ENCODE measurements around the gene PTPRD.

DNA sequence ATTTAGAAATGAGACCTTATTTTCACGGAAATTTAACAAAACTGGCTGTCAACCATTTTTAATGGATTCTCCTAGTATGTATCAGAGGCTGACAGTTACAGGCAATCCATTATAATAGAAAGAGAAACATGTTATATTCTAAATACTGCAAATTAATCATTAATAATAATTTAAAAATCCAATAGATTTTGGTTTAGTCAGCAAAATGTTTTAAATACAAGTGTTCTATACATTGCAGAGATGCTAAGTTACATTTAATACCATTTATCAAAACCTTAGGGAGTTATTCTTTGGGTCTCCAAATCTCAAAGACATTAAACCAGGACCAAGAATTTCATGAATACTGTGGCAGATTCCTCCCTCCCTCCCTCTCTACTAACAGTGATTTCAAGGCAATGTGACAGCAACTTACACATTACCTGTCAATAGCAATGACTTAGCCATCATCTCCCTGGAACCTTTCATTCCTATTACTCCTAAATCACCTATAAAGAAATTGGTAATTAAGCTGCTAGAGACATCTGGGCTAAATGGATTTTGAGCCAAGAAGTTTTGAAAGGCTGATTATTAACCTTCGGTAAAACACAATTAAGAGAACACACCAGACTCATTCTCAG, 2044.7 kb downstream of the PTPRD start:
- TF ChIP-seq, protein P1, sequence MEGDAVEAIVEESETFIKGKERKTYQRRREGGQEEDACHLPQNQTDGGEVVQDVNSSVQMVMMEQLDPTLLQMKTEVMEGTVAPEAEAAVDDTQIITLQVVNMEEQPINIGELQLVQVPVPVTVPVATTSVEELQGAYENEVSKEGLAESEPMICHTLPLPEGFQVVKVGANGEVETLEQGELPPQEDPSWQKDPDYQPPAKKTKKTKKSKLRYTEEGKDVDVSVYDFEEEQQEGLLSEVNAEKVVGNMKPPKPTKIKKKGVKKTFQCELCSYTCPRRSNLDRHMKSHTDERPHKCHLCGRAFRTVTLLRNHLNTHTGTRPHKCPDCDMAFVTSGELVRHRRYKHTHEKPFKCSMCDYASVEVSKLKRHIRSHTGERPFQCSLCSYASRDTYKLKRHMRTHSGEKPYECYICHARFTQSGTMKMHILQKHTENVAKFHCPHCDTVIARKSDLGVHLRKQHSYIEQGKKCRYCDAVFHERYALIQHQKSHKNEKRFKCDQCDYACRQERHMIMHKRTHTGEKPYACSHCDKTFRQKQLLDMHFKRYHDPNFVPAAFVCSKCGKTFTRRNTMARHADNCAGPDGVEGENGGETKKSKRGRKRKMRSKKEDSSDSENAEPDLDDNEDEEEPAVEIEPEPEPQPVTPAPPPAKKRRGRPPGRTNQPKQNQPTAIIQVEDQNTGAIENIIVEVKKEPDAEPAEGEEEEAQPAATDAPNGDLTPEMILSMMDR (IDR thresholded peaks at IDR 0.05) = no peak
- no peak for TF ChIP-seq POLR2A (IDR thresholded peaks at IDR 0.05)

All from thyroid gland (tissue), 4 donors.